Ramos (cell line): ENCODE results near the gene CMPK1.
"Not testable (repeated sequence)": the region's sequence is repeated elsewhere in the genome, so short reads cannot be mapped to it uniquely, and the experiment has no call there.

Experiments
- in situ Hi-C: fragments of 300-500 bp; cut with MboI; formaldehyde crosslinking; loops from one replicate; pipeline ENCODE4 v1.14.3; 2022; ENCODE audit warnings: low sequenced_read_pairs; ENCODE audit not compliant: unreplicated experiment

CMPK1 gene

GRCh38 chr1:47334765-47335435 is 1.3 kb downstream of the CMPK1 start:
- in situ Hi-C loops = no loop called here

- in situ Hi-C loops = no loop called here
These were observed 3.8 kb downstream of the CMPK1 start for GRCh38 chr1:47337350-47337749.

DNA sequence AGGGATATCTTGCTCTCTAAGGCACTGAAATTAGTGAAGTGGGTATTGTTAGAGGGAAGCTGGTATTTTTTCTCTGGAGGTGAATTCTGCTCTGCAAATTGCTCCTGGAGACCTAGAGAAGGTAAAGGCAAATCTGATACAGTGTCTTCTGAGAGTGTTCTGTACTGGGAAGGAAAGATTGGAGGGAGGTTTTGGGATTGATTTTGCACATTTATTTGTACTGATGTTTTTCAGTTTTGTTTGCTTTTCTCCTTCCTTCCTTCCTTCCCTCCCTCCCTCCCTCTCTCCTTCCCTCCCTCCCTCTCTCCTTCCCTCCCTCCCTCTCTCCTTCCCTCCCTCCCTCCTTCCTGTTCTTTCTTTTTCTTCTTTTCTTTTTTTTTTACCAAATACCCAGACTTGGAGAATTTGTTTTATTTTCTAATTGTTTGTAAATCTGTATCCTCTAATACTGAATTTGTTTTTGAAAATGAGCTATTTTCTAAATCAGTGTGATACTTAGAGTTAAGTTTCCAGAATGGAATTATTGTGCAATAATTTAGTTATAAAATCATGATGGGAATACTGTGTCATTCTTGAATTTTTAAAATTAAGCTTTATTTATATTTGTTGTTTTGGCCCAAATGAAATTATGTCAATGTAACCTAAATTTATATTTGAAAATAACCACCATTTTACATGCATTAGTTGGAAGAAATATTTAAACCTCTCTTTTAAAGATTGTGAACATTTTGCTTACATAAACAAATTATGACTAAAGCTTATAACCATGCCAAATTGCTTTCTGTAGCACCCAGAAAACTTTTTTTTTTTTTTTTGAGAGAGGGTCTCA is 4.9 kb downstream of the CMPK1 start:
- in situ Hi-C loops = no loop called here

- in situ Hi-C loops = no loop called here
These were observed 6.6 kb downstream of the CMPK1 start for GRCh38 chr1:47340227-47340626.

DNA sequence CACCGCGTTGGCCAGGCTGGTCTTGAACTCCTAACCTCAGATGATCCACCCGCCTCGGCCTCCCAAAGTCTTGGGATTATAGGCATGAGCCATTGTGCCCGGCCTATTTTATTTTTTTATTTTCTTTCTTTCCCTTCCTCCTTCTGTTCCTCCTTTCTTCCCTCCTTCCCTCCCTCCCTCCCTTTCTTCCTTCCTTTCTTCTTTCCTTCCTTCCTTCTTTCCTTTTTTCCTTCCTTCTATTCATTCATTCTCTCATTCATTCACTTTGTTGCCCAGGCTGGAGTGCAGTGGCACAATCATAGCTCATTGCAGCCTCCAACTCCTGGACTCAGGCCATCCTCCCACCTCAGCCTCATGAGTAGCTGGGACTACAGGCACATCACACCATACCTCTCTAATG is 13.4 kb downstream of the CMPK1 start:
- in situ Hi-C loops = not testable (repeated sequence)

DNA sequence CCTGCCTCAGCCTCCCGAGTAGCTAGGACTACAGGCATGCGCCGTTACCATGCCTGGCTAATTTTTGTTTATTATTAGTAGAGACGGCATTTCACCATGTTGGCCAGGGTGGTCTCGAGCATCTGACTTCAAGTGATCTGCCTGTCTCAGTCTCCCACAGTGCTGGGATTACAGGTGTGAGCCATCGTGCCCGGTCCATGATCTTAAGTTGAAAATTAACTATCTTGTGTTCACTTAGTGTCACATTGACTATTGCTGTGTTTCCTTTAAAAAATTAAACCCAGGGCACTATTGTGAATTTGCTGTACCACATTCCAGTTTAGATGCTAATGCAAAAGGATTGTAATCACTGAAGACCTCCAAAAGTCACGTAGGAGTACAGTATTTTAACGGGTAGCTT is 14.1 kb downstream of the CMPK1 start:
- in situ Hi-C loops = no loop called here

DNA sequence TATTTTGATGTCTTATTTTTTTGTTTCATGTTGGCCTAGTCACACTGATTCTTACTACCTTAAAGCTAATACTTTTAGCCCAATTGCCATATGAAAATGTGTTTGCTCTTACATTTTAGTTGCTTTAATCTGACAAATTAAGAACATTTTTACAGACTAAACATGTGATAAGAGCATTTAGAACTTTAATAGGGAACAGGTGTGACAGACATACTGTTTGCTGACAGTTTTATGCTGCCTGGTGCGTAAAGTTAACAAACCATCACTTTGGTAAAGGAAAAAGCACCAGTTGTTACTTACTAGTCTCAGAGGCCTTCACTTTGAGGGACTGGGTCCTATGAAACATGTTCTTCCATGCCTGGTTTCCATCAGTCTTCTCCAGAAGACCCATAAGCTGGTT is 14.7 kb downstream of the CMPK1 start:
- in situ Hi-C loops = no loop called here

- in situ Hi-C loops = no loop called here
These were observed 17.7 kb downstream of the CMPK1 start for GRCh38 chr1:47351305-47351704.

- in situ Hi-C loops = no loop called here
These were observed 27.8 kb downstream of the CMPK1 start for GRCh38 chr1:47361380-47361779.

DNA sequence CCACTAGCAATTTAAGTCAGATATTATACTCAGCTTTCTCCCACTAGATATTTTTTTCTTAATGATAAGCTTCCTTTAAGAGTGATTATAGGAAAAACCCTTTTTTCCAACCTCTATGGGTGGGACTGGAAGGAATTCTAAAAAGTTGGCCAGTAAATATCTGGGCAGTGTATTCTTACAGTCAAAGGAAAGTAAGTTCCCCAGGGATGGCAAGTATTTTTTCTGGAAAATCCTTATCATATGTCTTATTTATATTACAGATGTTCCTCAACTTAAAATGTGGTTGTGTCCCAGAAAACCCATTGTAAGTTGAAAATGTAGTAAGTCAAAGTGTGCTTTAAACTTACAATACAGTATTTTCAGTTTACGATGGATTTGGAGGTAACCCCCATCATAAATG is 29.2 kb downstream of the CMPK1 start:
- in situ Hi-C loops = no loop called here

DNA sequence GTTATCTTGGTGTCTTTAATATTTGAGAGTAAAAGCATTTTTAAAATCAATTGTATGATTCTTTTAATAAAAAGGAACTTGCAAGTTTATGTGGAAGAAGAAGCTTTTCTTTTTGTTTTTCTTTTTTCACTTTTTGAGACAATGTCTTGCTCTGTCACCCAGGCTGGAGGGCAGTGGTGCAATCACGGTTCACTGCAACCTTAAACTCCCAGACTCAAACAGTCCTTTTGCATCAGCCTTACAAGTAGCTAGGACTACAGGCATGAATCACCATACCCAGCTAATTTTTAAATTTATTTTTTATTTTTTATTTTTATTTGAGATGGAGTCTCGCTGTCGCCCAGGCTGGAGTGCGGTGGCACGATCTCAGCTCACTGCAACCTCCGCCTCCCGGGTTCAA is 34.1 kb downstream of the CMPK1 start:
- in situ Hi-C loops = no loop called here

- in situ Hi-C loops = no loop called here
These were observed 37.5 kb downstream of the CMPK1 start for GRCh38 chr1:47371016-47371517.

DNA sequence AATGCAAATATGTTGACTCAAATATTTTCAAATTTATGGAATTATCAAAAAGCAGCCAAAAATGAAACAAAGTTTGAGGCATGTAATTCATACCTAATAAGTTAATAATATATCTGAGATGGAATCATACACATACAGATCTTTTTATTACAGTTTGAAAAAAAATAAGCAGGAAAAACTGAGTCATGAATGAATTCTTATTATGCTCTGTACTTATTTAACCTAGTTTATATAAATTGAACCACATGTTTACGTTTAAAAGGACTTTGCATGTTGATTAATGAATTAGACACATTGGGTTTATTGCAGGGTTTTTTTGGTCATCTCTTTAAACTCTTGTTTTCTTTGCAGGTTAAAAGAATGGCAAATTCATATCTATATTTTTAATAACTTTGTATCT is 40.9 kb downstream of the CMPK1 start:
- in situ Hi-C loops = no loop called here

- in situ Hi-C loops = no loop called here
These were observed 44.6 kb downstream of the CMPK1 start for GRCh38 chr1:47378147-47378546.

DNA sequence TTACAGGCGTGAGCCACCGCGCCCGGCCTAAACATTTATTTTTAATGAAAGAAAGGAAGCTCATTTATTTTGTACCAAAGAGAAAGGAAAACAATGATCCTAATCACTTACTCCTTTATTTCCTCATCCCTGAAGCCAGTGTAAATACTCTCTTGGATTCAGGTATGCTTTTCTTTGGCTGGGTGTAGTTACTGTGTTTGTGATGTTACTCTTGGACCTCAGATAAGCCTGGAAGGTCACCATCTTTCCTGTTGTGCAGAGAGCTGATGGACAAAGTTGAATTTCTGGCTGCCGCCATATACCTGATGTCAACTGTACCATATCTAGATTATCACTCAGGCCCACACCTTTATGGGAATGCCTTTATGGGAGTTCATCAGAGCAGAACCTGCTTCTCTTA is 47.1 kb downstream of the CMPK1 start:
- in situ Hi-C loops = no loop called here

- in situ Hi-C loops = no loop called here
These were observed 48.9 kb downstream of the CMPK1 start for GRCh38 chr1:47382399-47382983.

DNA sequence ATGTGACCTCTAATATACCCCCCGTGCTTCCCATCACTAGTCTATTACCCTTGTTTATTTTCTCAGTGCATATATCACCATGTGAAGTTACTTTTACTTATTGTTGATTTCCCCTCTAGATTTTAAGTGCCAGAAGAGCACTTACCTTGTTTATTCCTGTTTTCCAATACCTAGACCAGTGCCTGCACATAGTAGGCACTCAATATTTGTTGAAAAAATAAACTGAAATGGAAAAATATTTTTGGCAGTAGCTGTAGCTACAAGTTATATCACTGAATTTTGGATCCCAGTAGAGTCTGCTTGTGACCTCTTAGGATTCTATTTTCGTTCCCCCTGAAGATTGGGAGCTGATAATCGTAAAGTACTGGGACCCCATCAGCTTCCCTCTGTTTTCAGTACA is 50.5 kb downstream of the CMPK1 start:
- in situ Hi-C loops = no loop called here

DNA sequence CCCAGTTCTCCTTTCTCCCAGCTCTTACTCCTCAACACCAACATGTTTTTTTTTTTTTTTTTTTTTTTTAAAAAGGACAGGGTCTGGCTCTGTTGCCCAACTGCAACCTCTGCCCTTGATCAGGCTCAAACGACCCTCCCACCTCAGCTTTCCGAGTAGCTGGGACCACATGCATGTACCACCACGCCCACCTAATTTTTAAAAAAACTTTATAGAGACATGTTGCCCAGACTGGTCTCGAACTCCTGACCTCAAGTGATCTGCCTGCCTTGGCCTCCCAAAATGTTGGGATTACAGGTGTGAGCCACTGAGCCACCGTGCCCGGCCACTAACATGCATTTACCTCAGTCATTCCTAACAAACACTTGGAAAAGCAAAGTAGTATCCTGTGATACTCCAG is 51.4 kb downstream of the CMPK1 start:
- in situ Hi-C loops = loop anchor here (5.0 kb wide), 1 partner anchor 327 kb away; no protein-coding TSS in a partner anchor

- in situ Hi-C loops = loop anchor here (5.0 kb wide), 1 partner anchor 326 kb away; no protein-coding TSS in a partner anchor
These were observed 52.7 kb downstream of the CMPK1 start for GRCh38 chr1:47386268-47386667.

- in situ Hi-C loops = loop anchor here (5.0 kb wide), 1 partner anchor 324 kb away; no protein-coding TSS in a partner anchor
These were observed 54.7 kb downstream of the CMPK1 start for GRCh38 chr1:47388030-47388890.
